H1 (cell line): ENCODE results near the gene VEPH1. TPM values are rescaled to one million over a fixed set of nuclear protein-coding genes. Genes with fewer than 3 reads are reported as not detected.

Experiments
- CEBPB ChIP-seq: IDR thresholded peaks from 2 replicates; pipeline ENCODE4 v1.6.1; 2012; ENCODE audit warnings: low read depth, low read length
- CHD1 ChIP-seq: IDR thresholded peaks from 2 replicates; pipeline ENCODE4 v1.6.1; 2012; ENCODE audit warnings: low read depth, low read length, improper control_type of control experiment
- CTBP2 ChIP-seq: IDR thresholded peaks from 2 replicates; pipeline ENCODE4 v1.7.0; 2011; ENCODE audit warnings: borderline replicate concordance, mild to moderate bottlenecking, moderate library complexity, mixed read lengths, low read length; ENCODE audit not compliant: insufficient read depth, insufficient read length
- EZH2 ChIP-seq: fragments of 200-600 bp; sonication (generic); IDR thresholded peaks from 2 replicates; pipeline ENCODE4 v1.7.1; 2012; ENCODE audit warnings: low read depth, mild to moderate bottlenecking, moderate library complexity, low read length, inconsistent platforms; ENCODE audit not compliant: severe bottlenecking
- MAFK ChIP-seq: IDR thresholded peaks from 2 replicates; pipeline ENCODE4 v1.6.1; 2012; ENCODE audit warnings: low read depth, mild to moderate bottlenecking, improper control_type of control experiment, low read length
- PHF8 ChIP-seq: fragments of 200-600 bp; sonication (generic); conservative IDR thresholded peaks from 2 replicates; pipeline ENCODE4 v1.7.1; 2012; ENCODE audit warnings: low read depth, mild to moderate bottlenecking, inconsistent platforms, low read length, moderate library complexity
- POLR2A ChIP-seq, 2 experiments: IDR thresholded peaks; 1 replicate in 1 of 2; 2 replicates in 1 of 2; pipeline ENCODE4 v1.6.1; 2011; ENCODE audit warnings: low read depth in 2 of 2, low read length in 2 of 2, mild to moderate bottlenecking in 2 of 2; ENCODE audit errors: control extremely low read depth in 1 of 2
- POLR2AphosphoS5 ChIP-seq: IDR thresholded peaks from 2 replicates; pipeline ENCODE4 v1.6.1; 2011; ENCODE audit warnings: low read depth, low read length
- POU5F1 ChIP-seq: IDR thresholded peaks from 2 replicates; pipeline ENCODE4 v1.6.1; 2011; ENCODE audit warnings: low read depth, mild to moderate bottlenecking, low read length, moderate library complexity
- RNF2 ChIP-seq: fragments of 200-900, 300-1000 bp; sonication (generic); IDR thresholded peaks from 2 replicates; pipeline ENCODE4 v1.7.1; 2016; ENCODE audit warnings: borderline replicate concordance, low read depth, mild to moderate bottlenecking, antibody characterized with exemption, low read length; ENCODE audit not compliant: poor library complexity, severe bottlenecking; ENCODE audit errors: missing control alignments
- SIN3A ChIP-seq, 2 experiments: IDR thresholded peaks in 1 of 2; conservative IDR thresholded peaks in 1 of 2; 2 replicates each; pipeline ENCODE4 v1.6.1; 2011 to 2012; ENCODE audit warnings: low read length in 2 of 2, improper control_type of control experiment in 1 of 2, low read depth in 1 of 2, mild to moderate bottlenecking in 1 of 2
- SIX5 ChIP-seq: IDR thresholded peaks from 2 replicates; pipeline ENCODE4 v1.6.1; 2011; ENCODE audit warnings: mild to moderate bottlenecking, low read depth, low read length
- SP1 ChIP-seq: IDR thresholded peaks from 2 replicates; pipeline ENCODE4 v1.6.1; 2011; ENCODE audit warnings: low read depth, low read length
- SP4 ChIP-seq: IDR thresholded peaks from 2 replicates; pipeline ENCODE4 v1.6.1; 2012; ENCODE audit warnings: low read length, inconsistent platforms
- TAF7 ChIP-seq: optimal IDR thresholded peaks from 2 replicates; pipeline ENCODE3; 2011; ENCODE audit warnings: low read depth, mild to moderate bottlenecking, inconsistent platforms, low read length, moderate library complexity, borderline replicate concordance
- TBP ChIP-seq: IDR thresholded peaks from 2 replicates; pipeline ENCODE4 v1.6.1; 2011; ENCODE audit warnings: low read depth, low read length, improper control_type of control experiment
- TEAD4 ChIP-seq: IDR thresholded peaks from 2 replicates; pipeline ENCODE4 v1.6.1; 2012; ENCODE audit warnings: low read depth, low read length, inconsistent platforms, mixed read lengths
- ZNF274 ChIP-seq: IDR thresholded peaks from 2 replicates; pipeline ENCODE4 v1.7.0; 2012; ENCODE audit warnings: low read length, borderline replicate concordance; ENCODE audit errors: extremely low read depth
- polyA plus RNA-seq, 7 experiments: library from polyadenylated mRNA; depleted of rRNA in 3 of 7; stranded (reverse) in 5 of 7; unstranded in 2 of 7; fragments of >200 nt in 5 of 7; fragments of 200-250 nt in 2 of 7; gene quantifications; 1 replicate in 5 of 7; 2 replicates in 1 of 7; 4 replicates in 1 of 7; pipeline versions ENCODE4 v1.2.1 to v1.2.3, GENCODE V29; 2011 to 2013; ENCODE audit warnings: missing spikeins in 2 of 7, mixed read lengths in 2 of 7
- total RNA-seq: library from RNA; stranded (reverse); fragmentation: NEBNext Ultra II Directional; extraction: Animal tissue kit (Norgen Biotek cat#: 25700); gene quantifications from 2 replicates; pipeline ENCODE4 v1.2.1, GENCODE V29; 2021

The VEPH1 gene
- total and polyA plus RNA-seq, 2 of the 8 experiments (the other 6 are each of a cell fraction or from before 2014, with no cell fraction given): 12.0 to 18.3 TPM

DNA sequence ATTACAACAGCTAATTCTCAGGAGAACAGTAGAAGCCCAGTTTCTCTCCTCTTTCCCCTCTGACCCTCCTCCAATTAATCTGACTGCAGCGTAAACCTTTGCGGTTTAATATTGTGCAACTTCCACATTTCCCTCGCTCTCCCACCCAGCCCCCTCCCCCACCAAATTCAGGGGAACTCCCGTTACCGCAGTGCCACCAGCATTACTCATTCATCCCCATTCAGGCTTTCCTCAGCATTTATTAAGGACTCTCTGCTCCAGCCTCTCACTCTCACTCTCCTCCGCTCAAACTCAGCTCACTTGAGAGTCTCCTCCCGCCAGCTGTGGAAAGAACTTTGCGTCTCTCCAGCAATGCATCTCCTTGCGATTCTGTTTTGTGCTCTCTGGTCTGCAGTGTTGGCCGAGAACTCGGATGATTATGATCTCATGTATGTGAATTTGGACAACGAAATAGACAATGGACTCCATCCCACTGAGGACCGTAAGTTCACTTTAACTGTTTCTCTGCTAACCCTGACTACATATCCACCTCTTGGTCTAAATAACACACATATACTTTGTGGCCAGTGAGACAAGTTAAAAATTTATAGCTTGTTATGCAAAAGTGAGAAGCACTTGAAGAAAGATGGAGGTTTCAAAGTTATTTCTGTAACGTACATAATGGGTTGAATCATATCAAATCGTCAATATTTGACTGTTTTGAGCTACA lies 66.5 kb downstream of the VEPH1 start, which contains the start of gene PTX3 (continued):
- no peak for TF ChIP-seq SIX5
- peak; percentile 39; the same call in 1 of the 2 replicates for TF ChIP-seq SP1
- no peak for TF ChIP-seq RNF2
- no peak for TF ChIP-seq TEAD4
- peak; percentile 84 for TF ChIP-seq CEBPB
- no peak for TF ChIP-seq CHD1
- TF ChIP-seq EZH2: no peak
- no peak for TF ChIP-seq TBP
- no peak for TF ChIP-seq MAFK
- peak; percentile 45; the same call in 1 of the 2 replicates for TF ChIP-seq POLR2AphosphoS5
- TF ChIP-seq POLR2A (IDR thresholded peaks at IDR 0.05; ENCODE audit: control extremely low read depth in 1 of 2, low read depth in 2 of 2, low read length in 2 of 2): no peak; a peak in 1 of 3 replicates
- TF ChIP-seq POU5F1: no peak
- TF ChIP-seq PHF8: no peak
- no peak for TF ChIP-seq TAF7
- no peak for TF ChIP-seq SP4
- no peak for TF ChIP-seq ZNF274
- TF ChIP-seq CTBP2: no peak
- TF ChIP-seq SIN3A (conservative IDR thresholded peaks at IDR 0.05 in 1 of 2, IDR thresholded peaks at IDR 0.05 in 1 of 2; ENCODE audit: low read depth in 1 of 2, low read length in 2 of 2): peak in 1 of 2 experiments; percentile 7; a peak in 1 of 4 replicates
